IPS DF 19.7 (cell line): ENCODE measurements around the gene CCKAR.

Experiments used
- DNase-seq: peaks from one replicate; pipeline ENCODE4 v3.0.0-alpha.2; 2013; ENCODE audit warnings: low read depth, low spot score

Gene CCKAR

GRCh38 chr4:26491449-26492170 lies 1.3 kb upstream of the CCKAR start:
- DNase-seq, result no peak

GRCh38 chr4:26490960-26491284 lies 638 bp upstream of the CCKAR start:
- DNase-seq, result no peak

GRCh38 chr4:26489101-26489985 lies 941 bp downstream of the CCKAR start:
- DNase-seq, result no peak

- no peak for DNase-seq
Observed at GRCh38 chr4:26485684-26486083, 4.6 kb downstream of the CCKAR start.

- no peak for DNase-seq
Observed at GRCh38 chr4:26484516-26484915, 5.8 kb downstream of the CCKAR start.

GRCh38 chr4:26484032-26484515 lies 6.2 kb downstream of the CCKAR start:
- no peak for DNase-seq

GRCh38 chr4:26482508-26483462 lies 7.5 kb downstream of the CCKAR start:
- no peak for DNase-seq

- DNase-seq, result no peak
Observed at GRCh38 chr4:26478330-26478729, 12.0 kb downstream of the CCKAR start.

GRCh38 chr4:26476545-26476944 lies 13.7 kb downstream of the CCKAR start:
- no peak for DNase-seq

GRCh38 chr4:26475716-26476115 lies 14.6 kb downstream of the CCKAR start:
- DNase-seq, result no peak

- no peak for DNase-seq
Observed at GRCh38 chr4:26474551-26474950, 15.7 kb downstream of the CCKAR start.

- DNase-seq, result no peak
Observed at GRCh38 chr4:26473893-26474292, 16.4 kb downstream of the CCKAR start.

- no peak for DNase-seq
Observed at GRCh38 chr4:26471890-26472289, 18.4 kb downstream of the CCKAR start.

- DNase-seq, result no peak
Observed at GRCh38 chr4:26468977-26469376, 21.3 kb downstream of the CCKAR start.

GRCh38 chr4:26468283-26468949 lies 21.9 kb downstream of the CCKAR start:
- no peak for DNase-seq

GRCh38 chr4:26467724-26468123 lies 22.6 kb downstream of the CCKAR start:
- DNase-seq, result no peak

- DNase-seq, result no peak
Observed at GRCh38 chr4:26466578-26467270, 23.6 kb downstream of the CCKAR start.

GRCh38 chr4:26464420-26465095 lies 25.7 kb downstream of the CCKAR start:
- no peak for DNase-seq

GRCh38 chr4:26463386-26463785 lies 26.9 kb downstream of the CCKAR start:
- no peak for DNase-seq

- DNase-seq, result no peak
Observed at GRCh38 chr4:26462874-26463273, 27.4 kb downstream of the CCKAR start.
